Spleen (tissue), 11 donors: ENCODE results near the gene IMMP2L. TPM values are rescaled to one million over a fixed set of nuclear protein-coding genes. Genes with fewer than 3 reads are reported as not detected.

Experiments used
- DNase-seq: peaks from one replicate; pipeline ENCODE4 v3.0.0-alpha.2; 2020
- H3K27ac ChIP-seq, 8 donors: fragments of 200-600 bp; sonication (generic) in 7 of 8; 1 replicate in 4 of 8; 2 replicates in 4 of 8; pipeline versions ENCODE4 v1.5.0 to v1.8.0; 2016 to 2021; ENCODE audit warnings: inconsistent platforms in 4 of 8, mild to moderate bottlenecking in 4 of 8, moderate library complexity in 1 of 8
- H3K27me3 ChIP-seq, 7 donors: fragments of 200-600 bp; sonication (generic) in 6 of 7; replicated peaks in 1 of 7; 1 replicate in 4 of 7; 2 replicates in 3 of 7; pipeline versions ENCODE4 v1.5.0 to v1.8.0; 2016 to 2021; ENCODE audit warnings: inconsistent platforms in 3 of 7, mild to moderate bottlenecking in 1 of 7
- H3K36me3 ChIP-seq, 6 donors: fragments of 200-600 bp; sonication (generic) in 5 of 6; 1 replicate in 4 of 6; 2 replicates in 2 of 6; pipeline versions ENCODE4 v1.5.0 to v1.8.0; 2016 to 2021; ENCODE audit warnings: inconsistent platforms in 2 of 6
- H3K4me1 ChIP-seq, 6 donors: fragments of 200-600 bp; sonication (generic) in 5 of 6; 1 replicate in 3 of 6; 2 replicates in 3 of 6; pipeline versions ENCODE4 v1.5.0 to v1.8.0; 2016 to 2021; ENCODE audit warnings: inconsistent platforms in 3 of 6
- H3K4me3 ChIP-seq, 8 donors: fragments of 200-600 bp; sonication (generic) in 7 of 8; 1 replicate in 4 of 8; 2 replicates in 4 of 8; pipeline versions ENCODE4 v1.5.0 to v1.8.0; 2016 to 2021; ENCODE audit warnings: inconsistent platforms in 4 of 8, mild to moderate bottlenecking in 4 of 8, moderate library complexity in 2 of 8
- H3K9me3 ChIP-seq, 8 donors: fragments of 200-600 bp; sonication (generic) in 7 of 8; 1 replicate in 4 of 8; 2 replicates in 4 of 8; pipeline versions ENCODE4 v1.5.0 to v1.8.0; 2016 to 2021; ENCODE audit warnings: inconsistent platforms in 4 of 8
- CTCF ChIP-seq, 11 experiments: fragments of 200-600 bp in 7 of 11; fragments of 450-650 bp in 4 of 11; sonication (generic) in 4 of 11; IDR thresholded peaks in 8 of 11; conservative IDR thresholded peaks in 3 of 11; 1 replicate in 7 of 11; 2 replicates in 4 of 11; pipeline versions ENCODE4 v1.4.0 to v1.8.0; 2016 to 2021; ENCODE audit warnings: antibody characterized with exemption in 11 of 11, inconsistent platforms in 4 of 11, mild to moderate bottlenecking in 1 of 11
- POLR2A ChIP-seq, 3 donors: fragments of 450-650 bp; IDR thresholded peaks; one replicate each; pipeline ENCODE4 v1.5.1; 2017; ENCODE audit warnings: antibody characterized with exemption in 3 of 3, mild to moderate bottlenecking in 1 of 3
- POLR2AphosphoS5 ChIP-seq, 3 donors: sonication (generic); formaldehyde crosslinking; IDR thresholded peaks; one replicate each; pipeline ENCODE4 v1.5.1; 2017; ENCODE audit warnings: antibody characterized with exemption in 3 of 3
- WGBS, 5 donors: extraction: QIAGEN DNeasy Blood & Tissue Kit in 3 of 5; methylation state at CpG; one replicate each; pipeline versions ENCODE4 v1.1.5 to v1.1.7; 2013 to 2018; 5-methylcytosine and 5-hydroxymethylcytosine counted together
- intact Hi-C: fragments of 100-400 bp; cut with DNase I; formaldehyde crosslinking; loops from one replicate; pipeline ENCODE4 v1.15.0; 2023; ENCODE audit warnings: low total_unique reads
- polyA plus RNA-seq, 3 donors: library from polyadenylated mRNA; stranded (reverse); fragments of 200-250 nt; gene quantifications; one replicate each; pipeline ENCODE4 v1.2.1, GENCODE V29; 2013
- total RNA-seq, 7 donors: library from RNA; depleted of rRNA in 3 of 7; stranded (reverse); fragments of >200 nt in 3 of 7; fragmentation: NEBNext Ultra II Directional in 4 of 7; extraction: Animal tissue kit (Norgen Biotek cat#: 25700) in 4 of 7; gene quantifications; one replicate each; pipeline versions ENCODE4 v1.1.0 to v1.2.1, GENCODE V29; 2016 to 2021
- donor health status: healthy with polysubstance abuse.
- donor health status: DM: no; HTN: no; CAD: no; lungs with moderate emphysema.
- donor health status: DM: no; HTN: no; CAD: no.
- donor health status: Bipolar disorder and iron deficiency.
- donor health status: healthy.
- donor health status: DM: no; HTN: no; CAD: no.
- donor health status: DM: yes; HTN: yes; CAD: no.

The IMMP2L gene
- total and polyA plus RNA-seq, 10 donors: 6.5 to 32.7 (median 9.8) TPM

- Histone ChIP-seq H3K4me3 (no peak overlapping the region), H3K9me3 (peaks cover 0 to 25% (median 19%) of the 10 kb centered on the region in 8 donors), H3K27me3 (no peaks in the 10 kb centered on the region), H3K36me3 (peaks cover 0 to 12% (median 0%) of the 10 kb centered on the region in 6 donors), H3K27ac (no peak overlapping the region), H3K4me1 (no peaks in the 10 kb centered on the region)
- no peak for DNase-seq
- intact Hi-C loops: no loop called here
- TF ChIP-seq POLR2AphosphoS5 (IDR thresholded peaks at IDR 0.05): no peak
- TF ChIP-seq CTCF (IDR thresholded peaks at IDR 0.05 in 8 of 11, conservative IDR thresholded peaks at IDR 0.05 in 3 of 11): no peak
- TF ChIP-seq POLR2A (IDR thresholded peaks at IDR 0.05): no peak
Measured at GRCh38 chr7:111429781-111430180, 132.5 kb downstream of the IMMP2L start.

GRCh38 chr7:111424768-111425167, 137.5 kb downstream of the IMMP2L start:
- no peak overlapping the region for H3K4me3 ChIP-seq
- H3K4me1 ChIP-seq: no peaks in the 10 kb centered on the region
- H3K36me3 ChIP-seq: no peaks in the 10 kb centered on the region
- intact Hi-C loops: no loop called here
- no peak for TF ChIP-seq POLR2AphosphoS5 (IDR thresholded peaks at IDR 0.05)
- TF ChIP-seq CTCF (IDR thresholded peaks at IDR 0.05 in 8 of 11, conservative IDR thresholded peaks at IDR 0.05 in 3 of 11): no peak
- TF ChIP-seq POLR2A (IDR thresholded peaks at IDR 0.05): no peak
- no peak overlapping the region for H3K27ac ChIP-seq
- H3K9me3 ChIP-seq: peaks cover 0 to 20% (median 2%) of the 10 kb centered on the region in 8 donors
- no peaks in the 10 kb centered on the region for H3K27me3 ChIP-seq
- no peak for DNase-seq

- no peak for DNase-seq
- intact Hi-C loops: no loop called here
- TF ChIP-seq POLR2A (IDR thresholded peaks at IDR 0.05) (no peak), POLR2AphosphoS5 (IDR thresholded peaks at IDR 0.05) (no peak), CTCF (IDR thresholded peaks at IDR 0.05 in 8 of 11, conservative IDR thresholded peaks at IDR 0.05 in 3 of 11) (no peak)
Measured at GRCh38 chr7:111414374-111414773, 147.9 kb downstream of the IMMP2L start.

DNA sequence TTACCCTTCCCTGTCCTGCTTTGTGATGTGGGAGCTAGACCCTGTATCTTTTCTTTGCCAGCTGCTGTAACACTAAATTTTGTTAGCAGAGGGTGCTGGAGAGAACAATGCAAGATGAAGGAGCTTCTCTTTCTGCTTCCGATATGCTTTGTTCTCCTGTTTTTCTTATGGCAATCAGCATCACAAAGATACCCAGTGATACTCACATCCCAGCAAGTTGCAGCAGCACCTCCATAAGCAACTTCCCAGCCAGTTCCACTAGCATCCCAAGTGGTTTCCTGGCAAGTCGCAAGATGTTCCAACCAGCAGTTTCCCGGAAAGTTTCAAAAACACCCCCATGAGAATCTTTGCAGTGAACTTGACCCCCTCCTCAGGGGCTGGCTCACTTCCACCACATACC, 148.6 kb downstream of the IMMP2L start:
- DNase-seq: no peak
- 73 to 86% (median 80%) methylated on average over 3 of the region's 3 CpGs for WGBS, 5 donors
- Histone ChIP-seq H3K36me3 (no peaks in the 10 kb centered on the region), H3K9me3 (no peaks in the 10 kb centered on the region), H3K4me3 (no peak overlapping the region), H3K27ac (no peak overlapping the region), H3K27me3 (no peaks in the 10 kb centered on the region), H3K4me1 (peaks cover 0 to 4% (median 0%) of the 10 kb centered on the region in 6 donors)
- intact Hi-C loops: no loop called here
- TF ChIP-seq CTCF (IDR thresholded peaks at IDR 0.05 in 8 of 11, conservative IDR thresholded peaks at IDR 0.05 in 3 of 11) (no peak), POLR2A (IDR thresholded peaks at IDR 0.05) (no peak), POLR2AphosphoS5 (IDR thresholded peaks at IDR 0.05) (no peak)

More at GRCh38 chr7:111414374-111414773, 147.9 kb downstream of the IMMP2L start:
- Histone ChIP-seq H3K4me1 (peaks cover 0 to 4% (median 0%) of the 10 kb centered on the region in 6 donors), H3K27ac (no peak overlapping the region), H3K27me3 (no peaks in the 10 kb centered on the region), H3K36me3 (no peaks in the 10 kb centered on the region), H3K4me3 (no peak overlapping the region), H3K9me3 (no peaks in the 10 kb centered on the region)
